Immature natural killer cell (primary cell): ENCODE results near the gene VASH2. TPM values are rescaled to one million over a fixed set of nuclear protein-coding genes. Genes with fewer than 3 reads are reported as not detected.
"Not testable (repeated sequence)": the region's sequence is repeated elsewhere in the genome, so short reads cannot be mapped to it uniquely, and the experiment has no call there.

Source experiments
- DNase-seq, 3 donors: peaks; one replicate each; pipeline ENCODE4 v3.0.0; 2022; ENCODE audit warnings: mixed read lengths in 1 of 3
- H3K27ac Mint-ChIP-seq, 6 donors: one replicate each; pipeline ENCODE4 v1.8.0; 2020; ENCODE audit warnings: mixed read lengths in 6 of 6, mild to moderate bottlenecking in 5 of 6, inconsistent platforms in 4 of 6, moderate library complexity in 3 of 6
- H3K27me3 Mint-ChIP-seq, 3 donors: one replicate each; pipeline ENCODE4 v1.8.0; 2020 to 2021; ENCODE audit warnings: low read depth in 3 of 3, mild to moderate bottlenecking in 3 of 3, mixed read lengths in 3 of 3, moderate library complexity in 3 of 3, inconsistent platforms in 1 of 3
- H3K36me3 Mint-ChIP-seq, 3 donors: one replicate each; pipeline ENCODE4 v1.8.0; 2020; ENCODE audit warnings: mixed read lengths in 3 of 3, inconsistent platforms in 2 of 3, mild to moderate bottlenecking in 2 of 3
- H3K4me1 Mint-ChIP-seq, 2 donors: one replicate each; pipeline ENCODE4 v1.8.0; 2020; ENCODE audit warnings: inconsistent platforms in 2 of 2, mild to moderate bottlenecking in 2 of 2, mixed read lengths in 2 of 2, moderate library complexity in 1 of 2
- H3K4me3 Mint-ChIP-seq, 5 donors: one replicate each; pipeline ENCODE4 v1.8.0; 2020; ENCODE audit warnings: mild to moderate bottlenecking in 5 of 5, mixed read lengths in 5 of 5, inconsistent platforms in 3 of 5, moderate library complexity in 3 of 5
- H3K9me3 Mint-ChIP-seq, 6 donors: one replicate each; pipeline ENCODE4 v1.8.0; 2020; ENCODE audit warnings: mild to moderate bottlenecking in 6 of 6, mixed read lengths in 6 of 6, inconsistent platforms in 4 of 6, moderate library complexity in 3 of 6
- polyA plus RNA-seq, 3 donors: library from polyadenylated mRNA; unstranded; fragments of 300-500 nt; fragmentation: Illumina TruSeq; gene quantifications; one replicate each; pipeline ENCODE4 v1.2.3, GENCODE V29; 2021

Gene VASH2
- polyA plus RNA-seq, 3 donors from 2014 or later: 0.49 TPM; not detected in 2

DNA sequence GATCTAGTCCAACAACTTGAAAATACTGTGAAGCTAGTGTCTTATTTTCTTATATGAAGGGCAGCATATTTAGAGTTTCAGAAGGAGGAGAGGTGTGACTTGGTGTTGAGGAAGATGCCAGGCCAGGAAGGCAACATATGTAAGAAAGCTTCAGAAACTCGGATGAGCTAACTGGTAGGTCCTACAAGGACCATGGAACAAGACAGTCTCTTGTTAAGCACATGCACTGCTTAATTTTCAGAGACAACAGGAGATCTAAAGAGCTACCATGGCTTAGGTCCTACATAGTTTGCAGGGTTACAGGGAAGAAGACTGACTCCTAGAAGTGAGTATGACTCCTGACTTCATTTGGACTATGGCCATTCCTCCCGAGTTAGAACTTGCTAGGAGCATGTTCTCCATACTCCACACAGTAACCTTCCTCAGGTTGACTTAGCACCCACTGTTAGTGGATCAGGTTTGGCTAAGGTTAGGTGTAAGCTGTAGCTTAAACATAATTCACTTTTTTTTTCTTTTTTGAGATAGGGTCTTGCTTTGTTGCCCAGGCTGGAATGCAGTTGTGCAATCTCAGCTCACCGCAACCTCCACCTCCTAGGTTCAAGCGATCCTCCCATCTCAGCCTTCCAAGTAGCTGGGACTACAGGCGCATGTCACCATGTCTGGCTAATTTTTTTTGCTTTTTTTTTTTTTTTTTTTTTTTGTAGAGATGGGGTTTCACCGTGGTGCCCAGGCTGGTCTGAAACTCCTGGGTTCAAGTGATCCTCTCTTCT lies 34.4 kb downstream of the VASH2 start:
- no peak for DNase-seq
- no peaks in the 10 kb centered on the region for H3K9me3 Mint-ChIP-seq
- no peak overlapping the region for H3K27ac Mint-ChIP-seq
- H3K27me3 Mint-ChIP-seq: peaks cover 0 to 5% (median 0%) of the 10 kb centered on the region in 3 donors
- H3K4me3 Mint-ChIP-seq: no peak overlapping the region
- H3K4me1 Mint-ChIP-seq: peaks cover 4 to 8% of the 10 kb centered on the region in 2 donors
- H3K36me3 Mint-ChIP-seq: no peaks in the 10 kb centered on the region

DNA sequence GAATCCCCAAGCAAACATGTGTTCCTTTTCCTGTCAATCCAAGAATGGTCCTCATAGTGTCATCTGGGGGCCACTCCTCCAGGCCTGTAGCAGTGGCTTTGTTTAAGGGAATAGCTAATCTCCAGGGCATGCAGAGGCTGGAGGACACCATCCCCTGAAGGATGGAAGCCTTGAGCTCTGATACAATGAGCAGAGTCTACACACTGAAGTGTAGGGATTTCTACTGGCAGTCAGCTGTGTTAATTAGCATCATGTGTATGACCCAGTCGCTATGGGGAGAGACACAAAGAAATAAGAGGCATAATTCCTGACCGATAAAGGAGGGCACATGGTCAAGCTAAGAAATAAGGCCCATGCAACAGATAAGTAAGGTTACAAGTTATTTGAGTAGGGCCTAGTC lies 36.2 kb downstream of the VASH2 start:
- H3K9me3 Mint-ChIP-seq: no peaks in the 10 kb centered on the region
- H3K27ac Mint-ChIP-seq: no peak overlapping the region
- DNase-seq: no peak
- H3K4me3 Mint-ChIP-seq: no peak overlapping the region
- H3K4me1 Mint-ChIP-seq: peaks cover 7 to 12% of the 10 kb centered on the region in 2 donors
- H3K27me3 Mint-ChIP-seq: peaks cover 0 to 5% (median 0%) of the 10 kb centered on the region in 3 donors
- no peaks in the 10 kb centered on the region for H3K36me3 Mint-ChIP-seq

DNA sequence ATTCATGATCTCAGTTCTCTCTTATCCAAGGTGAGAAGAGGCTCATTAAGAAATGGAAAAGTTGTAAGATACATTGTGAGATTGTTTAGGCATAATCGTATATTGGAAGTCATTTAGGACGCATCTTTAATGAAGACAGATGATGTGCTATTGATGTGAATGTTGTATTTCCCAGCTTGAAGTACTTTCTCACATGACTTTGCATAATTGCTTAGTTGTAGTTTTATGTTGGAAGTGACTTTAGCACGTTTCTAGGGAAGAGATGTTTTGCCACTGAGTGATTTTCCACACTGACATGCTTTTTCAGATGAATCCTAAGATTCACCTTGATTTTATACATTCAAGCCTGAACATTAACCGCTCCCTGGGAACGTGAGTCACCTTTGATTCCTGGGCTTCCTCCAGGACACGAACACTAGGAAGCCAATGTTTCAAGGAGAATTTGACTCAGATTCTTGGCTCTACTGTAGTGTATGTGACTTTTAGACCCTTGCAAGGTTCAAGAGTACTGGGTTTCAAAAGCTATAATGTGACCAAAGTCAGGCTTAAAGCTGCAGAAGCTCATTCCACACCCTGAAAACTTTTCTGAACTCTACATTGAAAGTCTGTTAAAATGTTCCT lies 37.5 kb downstream of the VASH2 start:
- peaks cover 0 to 5% (median 0%) of the 10 kb centered on the region in 3 donors for H3K27me3 Mint-ChIP-seq
- no peak overlapping the region for H3K27ac Mint-ChIP-seq
- DNase-seq: no peak
- H3K4me1 Mint-ChIP-seq: peaks cover 2 to 7% of the 10 kb centered on the region in 2 donors
- no peak overlapping the region for H3K4me3 Mint-ChIP-seq
- H3K36me3 Mint-ChIP-seq: peaks cover 0 to 7% (median 4%) of the 10 kb centered on the region in 3 donors
- H3K9me3 Mint-ChIP-seq: no peaks in the 10 kb centered on the region

DNA sequence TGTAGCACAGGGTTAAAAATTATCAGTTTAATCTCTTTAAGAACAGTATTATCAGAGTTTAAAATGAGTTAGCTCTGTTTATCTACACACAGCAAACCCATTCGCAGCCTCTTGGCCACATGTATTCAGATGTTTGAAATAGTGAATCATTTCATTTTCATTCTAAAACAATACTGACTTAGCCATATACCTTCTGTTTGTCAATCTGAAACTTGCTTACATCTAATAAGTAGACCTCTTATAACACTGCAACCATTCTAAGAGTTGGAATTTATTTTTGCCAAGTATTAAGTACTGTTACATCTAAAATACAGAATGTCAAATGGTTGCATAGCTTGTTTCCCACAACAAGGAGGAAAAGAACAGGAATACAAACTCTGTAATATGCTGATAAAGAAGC lies 39.9 kb downstream of the VASH2 start:
- peaks cover 2 to 8% of the 10 kb centered on the region in 2 donors for H3K4me1 Mint-ChIP-seq
- no peaks in the 10 kb centered on the region for H3K9me3 Mint-ChIP-seq
- H3K4me3 Mint-ChIP-seq: no peak overlapping the region
- peaks cover 4 to 16% (median 8%) of the 10 kb centered on the region in 3 donors for H3K36me3 Mint-ChIP-seq
- no peak for DNase-seq
- no peaks in the 10 kb centered on the region for H3K27me3 Mint-ChIP-seq
- H3K27ac Mint-ChIP-seq: peak overlapping the region in 2 of 6 donors; percentile 20 to 44

DNA sequence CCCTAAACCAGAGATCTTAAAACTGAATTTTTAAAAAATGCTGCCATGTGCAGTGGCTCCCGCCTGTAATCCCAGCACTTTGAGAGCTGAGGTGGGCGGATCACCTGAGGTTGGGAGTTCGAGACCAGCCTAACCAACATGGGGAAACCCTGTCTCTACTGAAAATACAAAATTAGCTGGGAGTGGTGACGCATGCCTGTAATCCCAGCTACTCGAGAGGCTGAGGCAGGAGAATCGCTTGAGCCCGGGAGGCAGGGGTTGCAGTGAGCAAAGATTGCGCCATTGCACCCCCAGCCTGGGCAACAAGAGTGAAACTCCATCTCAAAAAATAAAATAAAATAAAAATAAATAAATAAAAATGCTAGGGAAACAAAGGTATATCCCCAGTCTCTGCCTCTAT lies 43.6 kb downstream of the VASH2 start:
- not testable (repeated sequence) for H3K4me3 Mint-ChIP-seq, H3K27me3 Mint-ChIP-seq, H3K9me3 Mint-ChIP-seq, H3K27ac Mint-ChIP-seq, DNase-seq
- Mint-ChIP-seq H3K4me1 (peaks cover 4 to 13% of the 10 kb centered on the region in 2 donors), H3K36me3 (peaks cover 15 to 26% (median 19%) of the 10 kb centered on the region in 3 donors)

DNA sequence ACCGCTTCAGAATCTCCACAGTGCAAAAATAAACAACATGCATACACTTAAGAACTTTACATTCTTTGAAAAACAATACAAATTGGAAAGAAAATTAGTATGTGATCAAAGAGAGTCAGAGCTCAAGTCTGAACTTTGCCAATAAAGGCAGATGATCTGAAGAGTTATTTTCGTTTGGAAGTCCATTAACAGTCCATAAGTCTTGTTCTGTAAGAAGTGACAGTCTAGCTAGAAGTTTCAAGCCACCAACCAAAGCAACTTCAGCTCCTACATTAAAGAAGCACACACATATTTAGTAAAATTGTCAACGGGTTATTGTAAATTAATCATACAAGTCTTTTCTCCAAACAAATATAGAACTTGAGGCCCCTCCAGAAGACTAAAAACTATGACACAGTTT lies 44.6 kb downstream of the VASH2 start:
- peaks cover 20 to 33% (median 24%) of the 10 kb centered on the region in 3 donors for H3K36me3 Mint-ChIP-seq
- H3K27ac Mint-ChIP-seq: no peak overlapping the region
- H3K27me3 Mint-ChIP-seq: no peaks in the 10 kb centered on the region
- no peak overlapping the region for H3K4me3 Mint-ChIP-seq
- H3K9me3 Mint-ChIP-seq: no peaks in the 10 kb centered on the region
- no peak for DNase-seq
- peaks cover 3 to 10% of the 10 kb centered on the region in 2 donors for H3K4me1 Mint-ChIP-seq

DNA sequence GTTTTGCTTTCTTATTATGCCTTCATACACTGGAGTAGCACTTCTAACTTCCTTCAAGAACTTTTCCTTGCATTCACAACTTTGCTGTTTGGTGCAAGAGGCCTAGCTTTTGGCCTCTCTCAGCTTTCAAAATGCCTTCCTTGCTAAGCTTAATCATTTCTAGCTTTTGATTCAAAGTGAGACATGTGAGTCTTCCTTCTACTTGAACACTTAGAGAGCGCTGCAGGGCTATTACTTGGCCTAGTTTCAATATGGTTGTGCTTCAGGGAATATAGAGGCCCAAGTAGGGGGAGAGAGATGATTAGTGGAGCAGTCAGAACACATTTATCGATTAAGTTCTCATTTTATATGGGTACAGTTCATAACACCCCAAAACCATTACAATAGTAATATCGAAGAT lies 52.9 kb downstream of the VASH2 start:
- Mint-ChIP-seq H3K36me3 (peaks cover 29 to 56% (median 36%) of the 10 kb centered on the region in 3 donors), H3K4me1 (peaks cover 8 to 14% of the 10 kb centered on the region in 2 donors), H3K27me3 (no peaks in the 10 kb centered on the region), H3K4me3 (no peak overlapping the region), H3K27ac (no peak overlapping the region), H3K9me3 (no peaks in the 10 kb centered on the region)
- no peak for DNase-seq

DNA sequence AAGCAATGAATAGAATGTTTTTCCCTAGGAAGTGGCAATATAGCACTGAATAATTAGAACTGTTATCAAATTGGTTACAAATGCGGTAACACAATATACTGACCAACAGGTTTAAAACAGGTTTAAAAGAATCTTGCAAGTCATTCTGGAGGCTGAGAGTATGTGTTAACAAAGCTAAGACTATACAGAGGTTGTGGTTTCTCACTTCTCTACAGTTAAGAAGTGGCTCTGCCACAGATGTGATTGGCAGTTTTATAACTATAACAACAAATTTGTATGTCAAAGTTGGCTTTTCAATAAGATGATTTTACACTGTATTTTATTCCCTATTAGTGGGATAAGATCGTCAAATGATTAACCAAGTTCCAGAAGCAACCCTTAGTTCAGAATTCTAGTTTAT lies 58.2 kb downstream of the VASH2 start:
- peak; percentile 35 to 41 (median 36) for DNase-seq
- Mint-ChIP-seq H3K27me3 (no peaks in the 10 kb centered on the region), H3K36me3 (peaks cover 12 to 53% (median 27%) of the 10 kb centered on the region in 3 donors), H3K27ac (peak overlapping the region; percentile 60 to 80 (median 68)), H3K4me3 (peak overlapping the region; percentile 63 to 86 (median 76)), H3K4me1 (peaks cover 28 to 54% of the 10 kb centered on the region in 2 donors), H3K9me3 (no peaks in the 10 kb centered on the region)

DNA sequence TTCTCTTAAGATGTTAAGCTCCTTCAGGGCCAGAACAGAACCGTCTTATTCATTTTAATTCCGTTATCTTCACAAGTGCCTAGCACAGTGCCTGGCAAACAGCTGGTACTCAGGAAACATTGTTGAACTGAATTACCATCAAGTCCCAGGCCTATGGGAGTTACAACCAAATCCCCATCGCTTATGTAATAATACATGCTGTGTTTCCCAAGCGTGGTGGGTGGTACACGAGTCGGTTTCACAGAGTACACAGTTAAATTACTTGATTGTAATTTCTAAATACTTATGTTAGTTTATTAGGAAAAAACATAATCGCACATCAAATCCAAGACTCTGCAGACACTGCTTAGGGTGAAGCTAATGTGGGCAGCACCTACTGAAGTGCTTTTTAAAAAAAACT lies 64.3 kb downstream of the VASH2 start:
- peaks cover 0 to 4% (median 2%) of the 10 kb centered on the region in 3 donors for H3K27me3 Mint-ChIP-seq
- no peak for DNase-seq
- no peaks in the 10 kb centered on the region for H3K9me3 Mint-ChIP-seq
- peaks cover 0 to 12% (median 0%) of the 10 kb centered on the region in 3 donors for H3K36me3 Mint-ChIP-seq
- H3K4me1 Mint-ChIP-seq: peaks cover 23 to 49% of the 10 kb centered on the region in 2 donors
- H3K4me3 Mint-ChIP-seq: peak overlapping the region; percentile 99 to 100 (median 100)
- H3K27ac Mint-ChIP-seq: peak overlapping the region; percentile 93 to 100 (median 100)

DNA sequence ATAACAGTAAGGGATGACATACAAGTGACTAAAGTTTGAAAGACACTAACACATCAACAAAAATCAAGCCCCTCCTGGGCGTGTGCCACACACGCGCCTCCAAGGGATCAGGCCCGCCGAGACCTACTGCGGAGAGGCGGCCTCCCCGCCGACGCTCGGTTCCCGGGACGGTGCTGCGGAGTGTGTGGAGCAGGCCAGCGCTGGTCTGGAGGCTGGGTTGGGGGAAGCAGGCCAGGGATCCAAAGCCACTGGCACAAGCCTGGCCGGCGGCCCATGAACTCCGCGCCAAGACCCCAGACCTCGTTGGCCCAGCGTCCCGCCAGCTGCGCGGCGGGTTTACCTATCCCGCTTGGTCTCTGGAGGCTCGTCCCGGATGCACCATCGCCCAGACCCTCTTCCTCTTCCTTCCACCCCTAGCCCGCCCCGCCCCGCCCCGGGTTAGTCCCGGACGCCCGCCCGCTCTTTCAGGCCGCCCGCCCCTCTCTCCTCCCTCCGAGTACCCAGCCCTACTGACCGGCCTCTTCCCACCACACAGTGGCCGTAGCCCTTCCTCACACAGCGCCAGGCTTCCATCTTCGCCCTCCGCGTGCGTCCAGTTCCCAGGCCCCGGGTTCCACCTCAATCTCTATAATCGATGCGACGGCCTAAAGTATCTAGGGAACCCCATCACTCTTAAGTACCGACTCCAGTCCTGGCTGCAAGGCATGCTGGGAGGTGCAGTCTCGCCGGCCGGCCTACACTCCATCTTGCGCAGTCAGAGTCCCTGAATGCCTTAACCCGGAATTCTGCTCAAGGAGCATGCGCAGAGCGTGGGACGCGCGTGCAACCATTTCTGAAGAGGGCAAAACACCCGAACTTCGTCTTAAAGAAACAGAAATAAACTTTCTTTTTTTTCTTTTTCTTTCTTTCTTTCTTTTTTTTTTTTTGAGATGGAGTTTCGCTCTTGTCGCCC lies 65.0 kb downstream of the VASH2 start, which contains the start of gene ANGEL2:
Gene ANGEL2 (minus strand): TSS at position 769 of the 952 bp plus-strand sequence. CDS start 196 bp downstream, at position 573.
- H3K27ac Mint-ChIP-seq: peak within 1 kb of the TSS; percentile 93 to 100 (median 100)
- H3K4me1 Mint-ChIP-seq: peaks cover 23 to 49% of the 10 kb centered on the region in 2 donors
- peak; percentile 91 to 94 (median 93) for DNase-seq
- peak within 1 kb of the TSS; percentile 99 to 100 (median 100) for H3K4me3 Mint-ChIP-seq
- H3K27me3 Mint-ChIP-seq: peaks cover 0 to 4% (median 2%) of the 10 kb centered on the region in 3 donors
- H3K36me3 Mint-ChIP-seq: peaks cover 0 to 12% (median 0%) of the 10 kb centered on the region in 3 donors
- no peaks in the 10 kb centered on the region for H3K9me3 Mint-ChIP-seq

DNA sequence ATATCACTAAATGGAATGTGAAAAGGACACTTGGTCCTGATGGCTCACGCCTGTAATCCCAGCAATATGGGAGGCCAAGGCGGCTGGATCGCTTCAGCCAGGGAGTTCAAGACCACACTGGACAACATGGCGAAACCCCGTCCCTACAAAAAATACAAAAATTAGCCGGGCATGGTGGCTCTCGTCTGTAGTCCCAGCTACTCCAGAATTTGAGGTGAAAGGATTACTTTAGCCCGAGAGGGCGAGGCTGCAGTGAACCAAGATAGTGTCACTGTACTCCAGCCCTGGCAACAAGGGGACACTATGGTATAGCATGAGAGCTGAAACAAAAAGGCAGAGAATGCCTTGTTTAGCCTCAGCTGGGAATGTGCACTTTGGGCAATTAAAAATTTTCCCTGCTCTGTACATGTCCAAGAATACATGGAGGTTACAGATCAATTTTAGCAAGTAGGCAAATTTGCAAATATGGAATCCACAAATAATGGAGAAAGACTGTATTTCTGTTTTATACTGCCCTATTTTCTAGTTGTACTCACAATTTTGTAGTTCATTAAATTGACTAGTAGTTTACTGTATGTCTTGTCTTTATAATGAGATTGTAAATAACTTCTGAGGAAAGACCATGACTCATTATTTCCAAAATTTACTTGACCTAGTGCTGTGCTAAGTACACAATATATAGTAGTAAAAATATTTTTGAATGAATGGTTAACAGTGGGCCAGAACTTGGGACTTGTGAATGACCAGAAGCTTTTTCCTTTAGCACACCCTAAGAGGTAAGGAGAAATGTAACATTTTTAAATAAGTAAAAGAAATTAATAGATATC lies 67.3 kb downstream of the VASH2 start:
- DNase-seq: no peak
- Mint-ChIP-seq H3K4me1 (peaks cover 18 to 30% of the 10 kb centered on the region in 2 donors), H3K27ac (no peak overlapping the region), H3K4me3 (peak overlapping the region in 2 of 5 donors; percentile 10 to 25), H3K27me3 (peaks cover 0 to 4% (median 2%) of the 10 kb centered on the region in 3 donors), H3K9me3 (no peaks in the 10 kb centered on the region), H3K36me3 (no peaks in the 10 kb centered on the region)

DNA sequence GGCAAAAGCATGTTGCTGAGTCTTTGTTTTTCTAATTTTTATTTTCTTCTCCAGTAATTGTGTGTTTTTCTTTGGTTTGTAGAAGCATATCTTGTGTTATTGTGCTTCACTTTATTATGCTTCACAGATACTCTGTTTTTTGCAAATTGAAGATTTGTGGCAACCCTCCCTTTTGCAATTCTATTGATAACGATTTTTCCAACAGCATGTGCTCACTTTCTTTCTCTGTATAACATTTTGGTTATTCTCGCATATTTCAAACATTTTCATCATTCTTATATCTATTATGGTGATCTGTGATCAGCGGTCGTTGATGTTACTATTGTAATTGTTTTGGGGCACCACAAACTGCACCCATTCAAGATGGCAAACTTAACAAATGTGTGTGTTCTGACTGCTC lies 69.1 kb downstream of the VASH2 start:
- no peak for DNase-seq
- Mint-ChIP-seq H3K27me3 (peaks cover 0 to 4% (median 2%) of the 10 kb centered on the region in 3 donors), H3K36me3 (no peaks in the 10 kb centered on the region), H3K27ac (no peak overlapping the region), H3K4me1 (peaks cover 12% of the 10 kb centered on the region in 2 donors), H3K9me3 (no peaks in the 10 kb centered on the region), H3K4me3 (no peak overlapping the region)
